Right cardiac atrium (tissue), 5 donors: ENCODE measurements around the gene CPD. TPM values are rescaled to one million over a fixed set of nuclear protein-coding genes. Genes with fewer than 3 reads are reported as not detected.
"Not testable (repeated sequence)": the region's sequence is repeated elsewhere in the genome, so short reads cannot be mapped to it uniquely, and the experiment has no call there.

ENCODE experiments used
- ATAC-seq, 2 donors: fragments of 200-7000 bp; cut with Tn5 transposase; one replicate each; pipeline versions ENCODE4 v1.8.0 to v1.9.1; 2020; ENCODE audit warnings: moderate library complexity in 2 of 2, mild to moderate bottlenecking in 1 of 2
- DNase-seq, 3 donors: peaks; one replicate each; pipeline ENCODE4 v3.0.0-alpha.2; 2020
- H3K27ac ChIP-seq: one replicate; pipeline ENCODE4 v1.5.1; 2013; ENCODE audit warnings: mild to moderate bottlenecking, low read length, control low read depth, moderate library complexity
- H3K27me3 ChIP-seq: one replicate; pipeline ENCODE4 v1.6.1; 2013; ENCODE audit not compliant: control insufficient read depth, insufficient read depth
- H3K4me1 ChIP-seq: one replicate; pipeline ENCODE4 v1.6.1; 2013; ENCODE audit warnings: low read length; ENCODE audit not compliant: control insufficient read depth, insufficient read depth
- H3K4me3 ChIP-seq: one replicate; pipeline ENCODE4 v1.5.1; 2013; ENCODE audit warnings: low read length, control low read depth
- H3K9me3 ChIP-seq: one replicate; pipeline ENCODE4 v1.6.1; 2013; ENCODE audit warnings: low read length; ENCODE audit not compliant: control insufficient read depth
- WGBS: extraction: QIAGEN DNeasy Blood & Tissue Kit; methylation state at CpG from one replicate; pipeline ENCODE4 v1.1.7; 2013; 5-methylcytosine and 5-hydroxymethylcytosine counted together
- intact Hi-C, 4 donors: fragments of 100-400 bp; cut with DNase I; formaldehyde crosslinking; loops; one replicate each; pipeline versions ENCODE4 v1.11.0 to v1.14.0; 2022 to 2023
- polyA plus RNA-seq: library from polyadenylated mRNA; stranded (reverse); fragments of 200-250 nt; gene quantifications from one replicate; pipeline ENCODE4 v1.2.3, GENCODE V29; 2013
- total RNA-seq, 4 donors: library from RNA; stranded (reverse); fragmentation: NEBNext Ultra II Directional; extraction: Animal tissue kit (Norgen Biotek cat#: 25700); gene quantifications; one replicate each; pipeline ENCODE4 v1.2.1, GENCODE V29; 2021
- donor health status: healthy with polysubstance abuse.
- donor health status: DM: no; HTN: yes; CAD: no.
- donor health status: DM: no; HTN: no; CAD: no.
- donor health status: DM: no; HTN: yes; CAD: no; lungs with severe emphysema.
- donor health status: DM: yes; HTN: yes; CAD: no.

CPD gene
- total and polyA plus RNA-seq, 5 donors: 6.5 to 37.1 (median 32.2) TPM

GRCh38 chr17:30436729-30437128 lies 58.0 kb downstream of the CPD start:
- Histone ChIP-seq H3K27me3 (no peaks in the 10 kb centered on the region), H3K4me1 (no peaks in the 10 kb centered on the region), H3K9me3 (no peaks in the 10 kb centered on the region), H3K27ac (no peak overlapping the region), H3K4me3 (no peak overlapping the region)
- no peak for DNase-seq
- ATAC-seq: no peak
- intact Hi-C loops: no loop called here

- H3K27ac ChIP-seq: no peak overlapping the region
- intact Hi-C loops: no loop called here
- no peak overlapping the region for H3K4me3 ChIP-seq
- H3K4me1 ChIP-seq: no peaks in the 10 kb centered on the region
- WGBS: 92% methylated on average over 6 of the region's 6 CpGs
- no peaks in the 10 kb centered on the region for H3K27me3 ChIP-seq
- H3K9me3 ChIP-seq: no peaks in the 10 kb centered on the region
- no peak for ATAC-seq
- DNase-seq: no peak
These were observed 65.0 kb downstream of the CPD start for GRCh38 chr17:30443721-30444120.

- ATAC-seq, H3K27me3 ChIP-seq, H3K27ac ChIP-seq, intact Hi-C loops, H3K4me1 ChIP-seq, DNase-seq, H3K4me3 ChIP-seq, H3K9me3 ChIP-seq: not testable (repeated sequence)
These were observed 67.9 kb downstream of the CPD start for GRCh38 chr17:30446640-30447039.

- Histone ChIP-seq H3K9me3 (no peaks in the 10 kb centered on the region), H3K4me3 (no peak overlapping the region), H3K27ac (no peak overlapping the region), H3K27me3 (no peaks in the 10 kb centered on the region), H3K4me1 (peaks cover 2% of the 10 kb centered on the region)
- DNase-seq (peak; percentile 38 to 68 (median 63)), ATAC-seq (peak in 1 of 2 donors; percentile 21)
- intact Hi-C loops: no loop called here
- WGBS: 42% methylated on average over 4 of the region's 4 CpGs
These were observed 70.8 kb downstream of the CPD start for GRCh38 chr17:30449480-30449879.

GRCh38 chr17:30450125-30451027 lies 71.6 kb downstream of the CPD start:
- Histone ChIP-seq H3K27me3 (no peaks in the 10 kb centered on the region), H3K4me3 (no peak overlapping the region), H3K27ac (no peak overlapping the region), H3K4me1 (peaks cover 2% of the 10 kb centered on the region), H3K9me3 (no peaks in the 10 kb centered on the region)
- no peak for ATAC-seq
- WGBS: 92% methylated on average over 12 of the region's 12 CpGs
- DNase-seq: no peak
- intact Hi-C loops: no loop called here

GRCh38 chr17:30454635-30455034 lies 75.9 kb downstream of the CPD start:
- DNase-seq: no peak
- no peak overlapping the region for H3K4me3 ChIP-seq
- ATAC-seq: no peak
- intact Hi-C loops: no loop called here
- no peaks in the 10 kb centered on the region for H3K27me3 ChIP-seq
- no peaks in the 10 kb centered on the region for H3K4me1 ChIP-seq
- no peak overlapping the region for H3K27ac ChIP-seq
- no peaks in the 10 kb centered on the region for H3K9me3 ChIP-seq
- WGBS: 92% methylated on average over 4 of the region's 4 CpGs

- H3K27ac ChIP-seq: no peak overlapping the region
- DNase-seq: no peak
- ATAC-seq: no peak
- no peak overlapping the region for H3K4me3 ChIP-seq
- no peaks in the 10 kb centered on the region for H3K9me3 ChIP-seq
- WGBS: 95% methylated on average over 6 of the region's 6 CpGs
- no peaks in the 10 kb centered on the region for H3K27me3 ChIP-seq
- no peaks in the 10 kb centered on the region for H3K4me1 ChIP-seq
- intact Hi-C loops: no loop called here
These were observed 79.6 kb downstream of the CPD start for GRCh38 chr17:30458371-30458770.

- H3K27ac ChIP-seq, H3K4me1 ChIP-seq, H3K9me3 ChIP-seq, ATAC-seq, intact Hi-C loops, H3K4me3 ChIP-seq, DNase-seq, H3K27me3 ChIP-seq: not testable (repeated sequence)
- WGBS: 94% methylated on average over 5 of the region's 5 CpGs
These were observed 80.2 kb downstream of the CPD start for GRCh38 chr17:30458797-30459413.

- H3K9me3 ChIP-seq: no peaks in the 10 kb centered on the region
- H3K4me3 ChIP-seq: no peak overlapping the region
- DNase-seq: no peak
- no peaks in the 10 kb centered on the region for H3K4me1 ChIP-seq
- ATAC-seq: no peak
- H3K27me3 ChIP-seq: no peaks in the 10 kb centered on the region
- H3K27ac ChIP-seq: no peak overlapping the region
- intact Hi-C loops: loop anchor here in 1 of 4 donors (10.0 kb wide), 1 partner anchor 56 kb away; no protein-coding TSS in a partner anchor
- WGBS: over 99% methylated on average over 2 of the region's 2 CpGs
These were observed 89.7 kb downstream of the CPD start for GRCh38 chr17:30468465-30468864.

GRCh38 chr17:30472238-30472890 lies 93.6 kb downstream of the CPD start:
- no peak overlapping the region for H3K4me3 ChIP-seq
- no peaks in the 10 kb centered on the region for H3K27me3 ChIP-seq
- intact Hi-C loops: no loop called here
- H3K4me1 ChIP-seq: no peaks in the 10 kb centered on the region
- DNase-seq (no peak), ATAC-seq (no peak)
- no peak overlapping the region for H3K27ac ChIP-seq
- no peaks in the 10 kb centered on the region for H3K9me3 ChIP-seq
- 54% methylated on average over 10 of the region's 10 CpGs for WGBS

- Histone ChIP-seq H3K27me3 (no peaks in the 10 kb centered on the region), H3K4me1 (peaks cover 1% of the 10 kb centered on the region), H3K9me3 (no peaks in the 10 kb centered on the region), H3K4me3 (no peak overlapping the region), H3K27ac (no peak overlapping the region)
- intact Hi-C loops: no loop called here
- no peak for ATAC-seq
- DNase-seq: no peak
- 94% methylated on average over 2 of the region's 2 CpGs for WGBS
These were observed 96.5 kb downstream of the CPD start for GRCh38 chr17:30475206-30475605.
